Keratinocyte (primary cell): ENCODE data around the gene DEGS2. TPM values are rescaled to one million over a fixed set of nuclear protein-coding genes. Genes with fewer than 3 reads are reported as not detected.

ENCODE experiments used
- DNase-seq: peaks from one replicate; pipeline ENCODE4 v3.0.0-alpha.2; 2011; ENCODE audit warnings: low read depth, missing footprints, low spot score
- FAIRE-seq: peaks from 2 replicates; lab custom pipeline; 2011; peaks lifted over from hg19 to GRCh38; lab: Jason Lieb, UNC
- H2AFZ ChIP-seq: 2 replicates; pipeline ENCODE4 v1.6.0; 2012; ENCODE audit warnings: low read length, control low read depth, inconsistent platforms; ENCODE audit not compliant: control insufficient read depth
- H3K27ac ChIP-seq: 2 replicates; pipeline ENCODE4 v1.5.1; 2011; ENCODE audit warnings: low read length; ENCODE audit not compliant: control insufficient read depth, insufficient read depth
- H3K27me3 ChIP-seq: 3 replicates; pipeline ENCODE4 v1.6.0; 2011; ENCODE audit warnings: low read length; ENCODE audit not compliant: control insufficient read depth, insufficient read depth; ENCODE audit errors: extremely low read depth
- H3K36me3 ChIP-seq, 2 experiments: 2 replicates in 1 of 2; 3 replicates in 1 of 2; pipeline ENCODE4 v1.5.1; 2011; ENCODE audit warnings: low read length in 2 of 2, mild to moderate bottlenecking in 1 of 2; ENCODE audit not compliant: control insufficient read depth in 2 of 2, insufficient read depth in 2 of 2; ENCODE audit errors: extremely low read depth in 1 of 2
- H3K4me1 ChIP-seq: 3 replicates; pipeline ENCODE4 v1.5.1; 2011; ENCODE audit warnings: low read length; ENCODE audit not compliant: control insufficient read depth, insufficient read depth; ENCODE audit errors: extremely low read depth
- H3K4me2 ChIP-seq: 3 replicates; pipeline ENCODE4 v1.6.0; 2011; ENCODE audit warnings: low read depth, low read length; ENCODE audit not compliant: control insufficient read depth, insufficient read depth; ENCODE audit errors: extremely low read depth
- H3K4me3 ChIP-seq, 3 experiments: fragments of 200-600 bp in 1 of 3; sonication (generic) in 1 of 3; 2 replicates in 2 of 3; 3 replicates in 1 of 3; pipeline ENCODE4 v1.5.1; 2011 to 2016; ENCODE audit warnings: low read length in 3 of 3, mild to moderate bottlenecking in 3 of 3, control low read depth in 2 of 3, inconsistent platforms in 1 of 3, low read depth in 1 of 3, mixed read lengths in 1 of 3, mixed run types in 1 of 3, moderate library complexity in 1 of 3; ENCODE audit not compliant: control insufficient read depth in 2 of 3, insufficient read depth in 2 of 3; ENCODE audit errors: extremely low read depth in 1 of 3
- H3K79me2 ChIP-seq: 2 replicates; pipeline ENCODE4 v1.6.0; 2012; ENCODE audit warnings: low read length; ENCODE audit not compliant: control insufficient read depth, insufficient read depth
- H3K9ac ChIP-seq: 3 replicates; pipeline ENCODE4 v1.6.0; 2011; ENCODE audit warnings: low read length; ENCODE audit not compliant: control insufficient read depth, insufficient read depth; ENCODE audit errors: extremely low read depth
- H3K9me1 ChIP-seq: 3 replicates; pipeline ENCODE4 v1.6.0; 2011; ENCODE audit warnings: low read length; ENCODE audit not compliant: control insufficient read depth, insufficient read depth; ENCODE audit errors: extremely low read depth
- H3K9me3 ChIP-seq: 2 replicates; pipeline ENCODE4 v1.5.1; 2012; ENCODE audit warnings: low read depth, low read length; ENCODE audit not compliant: control insufficient read depth
- H4K20me1 ChIP-seq: 3 replicates; pipeline ENCODE4 v1.6.0; 2011; ENCODE audit warnings: low read length; ENCODE audit not compliant: control insufficient read depth, insufficient read depth; ENCODE audit errors: extremely low read depth
- EZH2 ChIP-seq: IDR thresholded peaks from one replicate; pipeline ENCODE4 v1.6.1; 2012; ENCODE audit warnings: inconsistent platforms, mild to moderate bottlenecking, low read length, moderate library complexity
- dilution Hi-C: fragments of 300-500 bp; cut with MboI; formaldehyde crosslinking; loops from one replicate; pipeline ENCODE4 v1.7.0; 2020; ENCODE audit warnings: low sequenced_read_pairs; ENCODE audit not compliant: extremely low pct_ligation_motif_present
- polyA plus RNA-seq, 5 experiments: library from polyadenylated mRNA; depleted of rRNA in 3 of 5; stranded (reverse) in 3 of 5; stranded (forward) in 1 of 5; unstranded in 1 of 5; fragments of >200 nt; gene quantifications; 1 replicate in 1 of 5; 2 replicates in 3 of 5; 3 replicates in 1 of 5; pipeline versions ENCODE4 v1.2.1 to v1.2.3, GENCODE V29; 2011 to 2012; ENCODE audit warnings: missing spikeins in 2 of 5, low read depth in 1 of 5, low replicate concordance in 1 of 5
- TF ChIP-seq, protein P1 (sequence below), 3 experiments: IDR thresholded peaks in 1 of 3; conservative IDR thresholded peaks in 1 of 3; optimal IDR thresholded peaks in 1 of 3; 2 replicates in 2 of 3; 3 replicates in 1 of 3; pipeline versions ENCODE3 to v1.5.1; 2011; ENCODE audit warnings: low read length in 3 of 3, mild to moderate bottlenecking in 3 of 3, moderate library complexity in 2 of 3, control low read depth in 1 of 3, inconsistent platforms in 1 of 3; ENCODE audit not compliant: insufficient read depth in 2 of 3; ENCODE audit errors: extremely low read depth in 1 of 3

DEGS2 gene
- polyA plus RNA-seq, 1 donor (not counting 4 experiments of a cell fraction or from before 2014, with no cell fraction given): 0.46 TPM

DNA sequence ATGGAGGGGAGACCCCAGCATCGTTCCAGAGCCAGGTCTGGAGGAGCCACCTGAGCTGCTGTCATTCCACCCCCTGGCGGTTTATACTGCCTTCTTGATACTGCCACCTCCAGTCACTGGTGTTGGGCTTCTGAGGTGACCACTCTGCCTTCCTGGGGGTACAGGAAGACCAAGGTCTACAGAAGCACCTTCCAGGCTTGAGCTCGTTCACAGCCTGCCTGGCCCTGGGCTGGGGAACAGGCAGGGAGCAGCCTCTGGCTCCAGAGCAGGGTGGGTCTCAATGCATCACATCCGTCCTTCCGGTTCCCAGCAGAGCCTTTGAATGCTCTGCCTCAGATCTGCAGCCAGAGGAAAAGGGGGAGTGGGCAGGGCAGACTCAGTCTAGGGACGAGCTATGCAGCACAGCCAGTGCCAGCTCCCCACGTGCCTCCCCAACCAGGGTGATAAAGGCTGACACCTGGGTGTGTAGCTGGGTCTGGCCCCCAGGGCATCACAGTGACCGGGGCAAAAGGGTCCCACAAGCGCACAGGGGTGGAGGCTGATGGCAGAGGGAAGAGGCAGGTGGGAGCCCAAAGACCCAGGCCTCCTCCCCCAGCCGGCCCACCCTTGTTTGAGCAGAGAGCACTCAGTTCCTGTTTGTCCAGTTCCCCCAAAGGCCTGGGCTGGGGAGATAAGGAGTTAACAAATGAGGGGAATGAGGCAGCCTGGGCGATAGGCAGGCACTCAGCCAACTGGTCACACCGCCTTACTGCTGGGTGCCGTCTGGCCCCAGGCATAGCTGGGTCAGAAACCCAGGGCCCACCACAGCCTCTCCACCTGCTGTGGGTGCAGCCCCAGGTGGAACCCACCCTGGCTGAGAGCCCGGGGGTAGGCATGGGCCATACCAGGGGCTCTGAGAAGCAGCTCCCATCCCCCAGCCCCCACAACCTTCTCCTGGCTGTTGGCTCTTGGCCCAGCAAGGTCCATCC is 17.1 kb downstream of the DEGS2 start:
- Histone ChIP-seq H3K79me2 (no peaks in the 10 kb centered on the region), H3K27ac (no peak overlapping the region), H3K27me3 (no peaks in the 10 kb centered on the region), H4K20me1 (no peaks in the 10 kb centered on the region), H3K4me2 (no peak overlapping the region), H3K36me3 (no peaks in the 10 kb centered on the region), H3K9me1 (no peaks in the 10 kb centered on the region), H3K4me3 (no peak overlapping the region), H2AFZ (no peak overlapping the region), H3K9ac (no peak overlapping the region), H3K4me1 (peaks cover 4% of the 10 kb centered on the region), H3K9me3 (no peaks in the 10 kb centered on the region)
- DNase-seq (no peak), FAIRE-seq (no peak)
- dilution Hi-C loops: no loop called here
- TF ChIP-seq, protein P1, sequence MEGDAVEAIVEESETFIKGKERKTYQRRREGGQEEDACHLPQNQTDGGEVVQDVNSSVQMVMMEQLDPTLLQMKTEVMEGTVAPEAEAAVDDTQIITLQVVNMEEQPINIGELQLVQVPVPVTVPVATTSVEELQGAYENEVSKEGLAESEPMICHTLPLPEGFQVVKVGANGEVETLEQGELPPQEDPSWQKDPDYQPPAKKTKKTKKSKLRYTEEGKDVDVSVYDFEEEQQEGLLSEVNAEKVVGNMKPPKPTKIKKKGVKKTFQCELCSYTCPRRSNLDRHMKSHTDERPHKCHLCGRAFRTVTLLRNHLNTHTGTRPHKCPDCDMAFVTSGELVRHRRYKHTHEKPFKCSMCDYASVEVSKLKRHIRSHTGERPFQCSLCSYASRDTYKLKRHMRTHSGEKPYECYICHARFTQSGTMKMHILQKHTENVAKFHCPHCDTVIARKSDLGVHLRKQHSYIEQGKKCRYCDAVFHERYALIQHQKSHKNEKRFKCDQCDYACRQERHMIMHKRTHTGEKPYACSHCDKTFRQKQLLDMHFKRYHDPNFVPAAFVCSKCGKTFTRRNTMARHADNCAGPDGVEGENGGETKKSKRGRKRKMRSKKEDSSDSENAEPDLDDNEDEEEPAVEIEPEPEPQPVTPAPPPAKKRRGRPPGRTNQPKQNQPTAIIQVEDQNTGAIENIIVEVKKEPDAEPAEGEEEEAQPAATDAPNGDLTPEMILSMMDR (optimal IDR thresholded peaks at IDR 0.05 in 1 of 3, IDR thresholded peaks at IDR 0.05 in 1 of 3, conservative IDR thresholded peaks at IDR 0.05 in 1 of 3; ENCODE audit: extremely low read depth in 1 of 3, insufficient read depth in 2 of 3, low read length in 3 of 3): no peak
- no peak for TF ChIP-seq EZH2

DNA sequence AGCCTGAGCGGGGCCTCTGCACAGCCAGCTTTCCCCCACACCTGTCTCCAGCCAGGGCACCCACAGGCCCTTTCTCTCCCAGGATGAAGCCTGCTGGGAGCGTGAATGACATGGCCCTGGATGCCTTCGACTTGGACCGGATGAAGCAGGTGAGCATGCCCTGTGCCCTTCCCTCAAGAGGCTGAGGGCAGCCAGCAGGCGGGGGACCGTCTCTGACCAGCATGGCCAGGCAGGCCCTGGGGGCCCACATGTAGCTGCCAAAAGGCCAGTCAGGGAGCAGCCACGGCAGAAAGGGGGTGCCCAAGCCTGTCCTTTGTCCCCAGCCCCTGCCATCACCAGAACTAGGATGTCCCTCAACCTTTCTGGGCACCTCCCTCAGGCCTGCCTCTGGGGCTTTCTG is 18.3 kb downstream of the DEGS2 start:
- H3K36me3 ChIP-seq: no peaks in the 10 kb centered on the region
- no peaks in the 10 kb centered on the region for H3K9me1 ChIP-seq
- H3K4me2 ChIP-seq: no peak overlapping the region
- no peak overlapping the region for H3K27ac ChIP-seq
- H3K79me2 ChIP-seq: no peaks in the 10 kb centered on the region
- TF ChIP-seq, protein P1 (optimal IDR thresholded peaks at IDR 0.05 in 1 of 3, IDR thresholded peaks at IDR 0.05 in 1 of 3, conservative IDR thresholded peaks at IDR 0.05 in 1 of 3; ENCODE audit: extremely low read depth in 1 of 3, insufficient read depth in 2 of 3, low read length in 3 of 3): no peak
- no peak for TF ChIP-seq EZH2
- no peak for FAIRE-seq
- DNase-seq: no peak
- dilution Hi-C loops: no loop called here
- H3K9ac ChIP-seq: no peak overlapping the region
- no peaks in the 10 kb centered on the region for H4K20me1 ChIP-seq
- peaks cover 4% of the 10 kb centered on the region for H3K4me1 ChIP-seq
- no peak overlapping the region for H2AFZ ChIP-seq
- no peaks in the 10 kb centered on the region for H3K27me3 ChIP-seq
- no peak overlapping the region for H3K4me3 ChIP-seq
- no peaks in the 10 kb centered on the region for H3K9me3 ChIP-seq
